Erythroblast (primary cell): ENCODE data around the gene TJAP1.

Source experiments
- GATA1 ChIP-seq: IDR thresholded peaks from 2 replicates; pipeline ENCODE4 v1.6.1; 2011; ENCODE audit warnings: low read depth, mild to moderate bottlenecking, control low read depth, low read length, moderate library complexity
- POLR2A ChIP-seq: IDR thresholded peaks from 2 replicates; pipeline ENCODE4 v1.6.1; 2011; ENCODE audit warnings: mild to moderate bottlenecking, low read length

DNA sequence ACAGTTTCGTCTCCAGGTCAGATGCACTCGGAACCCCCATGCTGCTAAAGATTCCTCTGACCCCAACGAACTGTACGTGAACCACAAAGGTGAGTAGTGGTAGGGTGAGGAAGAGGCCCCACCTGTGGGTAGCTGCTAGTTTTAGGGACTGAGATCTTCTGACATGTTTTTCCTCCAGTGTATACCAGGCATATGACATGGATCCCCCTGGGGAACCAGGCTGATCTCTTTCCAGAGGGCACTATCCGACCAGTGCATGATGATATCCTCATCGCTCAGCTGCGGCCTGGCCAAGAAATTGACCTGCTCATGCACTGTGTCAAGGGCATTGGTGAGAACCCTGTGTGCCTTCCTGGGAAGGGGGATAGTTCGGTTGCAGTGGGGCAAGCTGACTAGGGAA, 42.7 kb downstream of the TJAP1 start:
- no peak for TF ChIP-seq POLR2A
- no peak for TF ChIP-seq GATA1
